ENCODE measurements around the gene TTLL6. TPM values are rescaled to one million over a fixed set of nuclear protein-coding genes. Genes with fewer than 3 reads are reported as not detected.

TTLL6 gene
- polyA plus RNA-seq, 6 donors from 2014 or later: not detected

DNA sequence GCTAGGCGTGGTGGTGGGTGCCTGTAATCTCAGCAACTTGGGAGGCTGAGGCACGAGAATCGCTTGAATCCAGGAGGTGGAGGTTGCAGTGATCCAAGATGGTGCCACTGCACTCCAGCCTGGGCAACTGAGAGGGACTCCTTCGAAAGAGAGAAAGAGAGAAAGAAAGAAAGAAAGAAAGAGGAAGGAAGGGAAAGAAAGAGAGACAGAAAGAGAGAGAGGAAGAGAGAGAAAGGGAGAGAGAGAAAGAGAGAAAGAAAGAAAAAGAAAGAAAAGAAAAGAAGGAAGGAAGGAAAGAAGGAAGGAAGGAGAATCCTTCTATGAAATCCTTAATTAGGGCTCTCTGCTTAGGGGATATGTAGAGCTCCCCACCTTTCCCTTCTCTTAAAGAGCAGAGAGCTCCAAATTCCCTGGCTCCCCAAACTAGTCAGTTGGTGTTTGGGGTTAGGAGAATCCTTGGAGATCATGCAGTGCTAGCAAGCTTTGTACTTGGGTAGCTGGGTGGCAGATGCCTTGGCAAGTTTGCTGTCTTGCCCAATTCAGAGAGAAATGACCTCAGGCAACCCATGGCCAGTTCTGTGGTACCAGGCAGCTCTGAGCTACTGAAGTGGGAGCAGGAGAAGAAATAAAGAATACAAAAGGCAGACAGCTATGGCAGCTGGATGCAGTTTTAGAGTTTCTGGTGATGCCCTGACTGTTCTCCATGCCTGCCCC is 79.5 kb downstream of the TTLL6 start:
- peak overlapping the region in 1 of 6 donors; percentile 73 for H3K27ac Mint-ChIP-seq
- H3K27me3 Mint-ChIP-seq: peaks cover 74 to 92% (median 81%) of the 10 kb centered on the region in 3 donors
- DNase-seq (no peak), ATAC-seq (ENCODE audit: low read depth in 2 of 2) (no peak)
- no peaks in the 10 kb centered on the region for H3K36me3 Mint-ChIP-seq
- H3K9me3 Mint-ChIP-seq: peaks cover 0 to 11% (median 4%) of the 10 kb centered on the region in 7 donors
- peak overlapping the region in 3 of 8 donors; percentile 37 to 71 (median 61) for H3K4me3 Mint-ChIP-seq
- H3K4me1 Mint-ChIP-seq: peaks cover 14 to 33% (median 22%) of the 10 kb centered on the region in 3 donors

DNA sequence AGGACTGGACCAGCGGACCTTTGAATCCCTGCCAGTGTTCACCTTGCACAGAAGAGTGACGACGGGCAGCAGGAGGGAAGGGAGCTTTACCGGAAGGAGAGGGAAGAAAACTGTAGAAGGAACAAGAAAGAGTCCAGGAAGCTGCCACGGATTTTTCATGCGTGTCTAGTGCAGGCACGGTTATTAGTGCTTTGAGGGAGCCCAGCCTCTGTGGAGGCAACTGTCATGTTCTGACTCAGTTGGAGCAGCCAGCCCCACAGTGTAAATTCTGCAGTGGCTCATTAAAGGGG is 82.0 kb downstream of the TTLL6 start:
- Mint-ChIP-seq H3K4me3 (no peak overlapping the region), H3K36me3 (peaks cover 0 to 5% of the 10 kb centered on the region in 2 donors), H3K27ac (no peak overlapping the region), H3K4me1 (peaks cover 14 to 33% (median 23%) of the 10 kb centered on the region in 3 donors), H3K9me3 (peaks cover 0 to 15% (median 5%) of the 10 kb centered on the region in 7 donors), H3K27me3 (peaks cover 79 to 93% (median 90%) of the 10 kb centered on the region in 3 donors)
- ATAC-seq (ENCODE audit: low read depth in 2 of 2) (no peak), DNase-seq (no peak)

GRCh38 chr17:48734333-48735061 is 82.5 kb downstream of the TTLL6 start:
- H3K4me1 Mint-ChIP-seq: peaks cover 14 to 34% (median 26%) of the 10 kb centered on the region in 3 donors
- H3K9me3 Mint-ChIP-seq: peaks cover 0 to 15% (median 5%) of the 10 kb centered on the region in 7 donors
- H3K27me3 Mint-ChIP-seq: peaks cover 84 to 95% (median 92%) of the 10 kb centered on the region in 3 donors
- peak overlapping the region in 1 of 6 donors; percentile 80 for H3K27ac Mint-ChIP-seq
- ATAC-seq (ENCODE audit: low read depth in 2 of 2): no peak
- peaks cover 1 to 5% of the 10 kb centered on the region in 2 donors for H3K36me3 Mint-ChIP-seq
- no peak for DNase-seq
- no peak overlapping the region for H3K4me3 Mint-ChIP-seq

DNA sequence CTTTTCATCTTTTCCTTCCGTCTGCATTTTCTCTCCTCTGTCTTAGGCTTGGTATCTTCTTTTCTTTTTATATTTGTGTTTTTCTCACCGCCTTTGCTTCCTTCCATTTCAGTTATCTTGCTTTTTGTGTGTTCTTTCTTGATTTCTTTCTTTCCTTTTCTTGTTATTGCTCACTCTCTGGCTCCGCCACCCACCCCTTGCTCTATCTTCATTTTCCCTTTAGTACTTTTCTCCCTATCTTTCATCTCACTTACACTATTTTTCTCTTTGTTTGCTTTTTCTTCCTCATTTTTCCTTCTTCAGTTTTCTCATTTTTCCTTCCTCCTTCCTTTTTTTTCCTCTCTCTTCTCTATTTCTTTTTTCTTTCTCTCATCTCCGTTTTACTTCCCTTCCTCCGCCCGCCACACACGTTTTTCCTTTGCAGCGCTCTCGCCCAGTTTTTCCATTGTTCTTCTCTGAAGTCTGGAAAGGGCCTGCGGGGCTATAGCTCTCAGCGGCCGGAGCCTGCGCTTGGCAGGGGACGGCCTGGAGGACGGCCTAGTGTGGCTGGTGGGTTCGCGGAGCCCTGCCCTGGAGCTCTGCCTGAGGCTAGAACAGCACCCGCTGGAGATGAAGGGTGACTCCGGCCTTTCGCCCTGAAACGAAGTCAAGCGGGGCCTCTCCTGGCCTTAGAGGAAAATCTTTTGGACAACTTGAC is 83.2 kb downstream of the TTLL6 start:
- Mint-ChIP-seq H3K27me3 (peaks cover 81 to 95% (median 92%) of the 10 kb centered on the region in 3 donors), H3K9me3 (peaks cover 0 to 8% (median 3%) of the 10 kb centered on the region in 7 donors), H3K36me3 (peaks cover 5 to 9% of the 10 kb centered on the region in 2 donors), H3K27ac (peak overlapping the region in 3 of 6 donors; percentile 2 to 87 (median 83)), H3K4me3 (peak overlapping the region in 6 of 8 donors; percentile 10 to 86 (median 68)), H3K4me1 (peaks cover 12 to 35% (median 25%) of the 10 kb centered on the region in 3 donors)
- no peak for DNase-seq
- no peak for ATAC-seq (ENCODE audit: low read depth in 2 of 2)

GRCh38 chr17:48732688-48733629 is 84.1 kb downstream of the TTLL6 start:
- Mint-ChIP-seq H3K27ac (no peak overlapping the region), H3K4me1 (peaks cover 15 to 38% (median 29%) of the 10 kb centered on the region in 3 donors), H3K4me3 (peak overlapping the region in 7 of 8 donors; percentile 10 to 86 (median 62)), H3K36me3 (peaks cover 5 to 13% of the 10 kb centered on the region in 2 donors), H3K9me3 (peaks cover 0 to 5% (median 3%) of the 10 kb centered on the region in 7 donors), H3K27me3 (peaks cover 81 to 95% (median 94%) of the 10 kb centered on the region in 3 donors)
- no peak for ATAC-seq (ENCODE audit: low read depth in 2 of 2)
- no peak for DNase-seq

DNA sequence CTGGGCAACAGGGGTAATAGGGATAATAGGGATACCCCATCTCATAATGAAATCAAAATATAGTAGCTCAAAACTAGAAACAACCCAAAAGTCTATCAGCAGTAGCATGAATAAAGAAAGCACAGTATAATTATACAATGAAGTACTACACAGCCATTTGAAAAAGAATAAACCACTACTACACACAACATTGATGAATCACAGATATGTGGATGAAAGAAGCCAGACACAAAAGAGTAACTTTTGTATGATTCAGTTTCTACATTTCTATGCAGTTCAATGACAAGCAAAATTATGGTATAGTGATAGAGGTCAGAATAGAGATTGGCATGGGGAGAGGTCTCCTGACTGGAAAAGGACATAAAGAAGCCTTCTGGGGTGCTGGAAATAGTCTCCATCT is 85.7 kb downstream of the TTLL6 start:
- no peak overlapping the region for H3K4me3 Mint-ChIP-seq
- H3K9me3 Mint-ChIP-seq: peaks cover 0 to 6% (median 3%) of the 10 kb centered on the region in 7 donors
- no peak overlapping the region for H3K27ac Mint-ChIP-seq
- DNase-seq (no peak), ATAC-seq (ENCODE audit: low read depth in 2 of 2) (no peak)
- H3K4me1 Mint-ChIP-seq: peaks cover 20 to 43% (median 39%) of the 10 kb centered on the region in 3 donors
- peaks cover 81 to 97% (median 94%) of the 10 kb centered on the region in 3 donors for H3K27me3 Mint-ChIP-seq
- H3K36me3 Mint-ChIP-seq: peaks cover 5 to 13% of the 10 kb centered on the region in 2 donors

DNA sequence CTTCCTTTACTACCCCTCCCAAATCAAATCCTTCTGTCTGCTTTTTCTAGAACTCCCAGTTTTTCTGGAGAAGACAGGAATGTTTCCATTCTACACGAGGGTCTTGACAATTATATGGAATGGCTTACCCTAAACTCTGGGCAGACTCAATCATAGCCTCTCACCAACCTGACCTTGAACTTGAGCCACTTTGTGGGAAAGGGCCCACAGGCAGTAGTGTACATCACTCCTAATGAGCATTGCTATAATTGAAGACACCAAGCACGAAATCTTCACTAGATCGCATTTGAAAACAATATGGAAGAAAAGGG is 86.8 kb downstream of the TTLL6 start:
- Mint-ChIP-seq H3K27me3 (peaks cover 78 to 97% (median 94%) of the 10 kb centered on the region in 3 donors), H3K4me1 (peaks cover 21 to 52% (median 42%) of the 10 kb centered on the region in 3 donors), H3K36me3 (peaks cover 5 to 13% of the 10 kb centered on the region in 2 donors), H3K27ac (peak overlapping the region in 1 of 6 donors; percentile 43), H3K4me3 (peak overlapping the region in 3 of 8 donors; percentile 5 to 33 (median 13)), H3K9me3 (peaks cover 0 to 11% (median 3%) of the 10 kb centered on the region in 7 donors)
- ATAC-seq (ENCODE audit: low read depth in 2 of 2) (no peak), DNase-seq (no peak)

DNA sequence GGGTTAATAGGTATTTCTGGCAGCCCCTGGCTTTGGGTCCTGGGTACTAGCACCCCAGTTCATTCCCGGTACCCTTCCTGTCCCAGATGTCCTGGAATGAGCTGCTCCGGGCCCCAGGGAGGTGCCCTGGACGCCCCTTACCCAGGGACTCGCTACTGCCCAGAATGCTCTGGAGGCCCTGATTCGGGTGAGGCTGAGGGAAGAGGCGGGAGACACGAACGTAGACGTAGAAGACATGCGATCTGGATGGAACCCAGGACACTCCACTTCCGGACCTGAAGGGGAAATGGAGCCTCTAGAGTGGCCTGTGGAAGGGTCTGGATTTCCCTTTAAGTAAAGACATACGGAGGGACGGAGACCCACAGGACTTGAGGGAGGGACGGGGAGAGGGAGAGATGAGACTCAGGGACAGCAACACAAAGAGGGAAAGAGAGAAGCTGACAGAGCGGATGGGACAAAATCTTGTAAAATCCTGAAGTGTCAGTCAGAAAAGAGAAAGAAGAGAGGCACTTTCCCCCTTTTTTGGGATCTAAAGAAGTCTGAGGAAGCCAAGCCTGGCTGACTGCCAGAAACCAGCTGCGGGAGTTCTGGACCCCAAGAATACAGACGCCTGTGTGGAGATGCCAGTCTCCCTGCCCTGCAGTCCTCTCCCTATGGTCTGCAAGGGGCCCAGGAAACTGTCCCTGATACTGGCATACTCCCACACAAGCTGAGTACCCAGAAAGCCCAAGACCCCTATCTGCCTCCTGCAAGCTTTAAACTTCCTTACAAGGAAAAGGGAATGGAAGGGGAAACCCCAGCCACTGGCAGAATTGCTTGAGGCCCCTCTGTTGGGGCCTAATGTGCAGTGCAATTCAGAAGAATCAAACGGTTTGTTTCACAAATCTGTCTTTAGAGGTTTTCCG is 87.4 kb downstream of the TTLL6 start:
- Mint-ChIP-seq H3K27ac (peak overlapping the region in 2 of 6 donors; percentile 19 to 43), H3K36me3 (peaks cover 5 to 13% of the 10 kb centered on the region in 2 donors), H3K4me3 (peak overlapping the region in 5 of 8 donors; percentile 4 to 70 (median 50)), H3K4me1 (peaks cover 25 to 53% (median 48%) of the 10 kb centered on the region in 3 donors), H3K9me3 (peaks cover 0 to 11% (median 3%) of the 10 kb centered on the region in 7 donors), H3K27me3 (peaks cover 78 to 97% (median 94%) of the 10 kb centered on the region in 3 donors)
- DNase-seq (no peak), ATAC-seq (ENCODE audit: low read depth in 2 of 2) (no peak)

GRCh38 chr17:48728232-48729231 is 88.5 kb downstream of the TTLL6 start, which contains the start of gene HOXB13:
Gene HOXB13 (minus strand): TSS chr17:48728750. CDS start chr17:48728593, 157 bp downstream.
- Mint-ChIP-seq H3K9me3 (peaks cover 0 to 16% (median 2%) of the 10 kb centered on the region in 7 donors), H3K4me1 (peaks cover 28 to 54% (median 52%) of the 10 kb centered on the region in 3 donors), H3K36me3 (peaks cover 5 to 13% of the 10 kb centered on the region in 2 donors), H3K4me3 (peak within 1 kb of the TSS; percentile 50 to 91 (median 76)), H3K27me3 (peaks cover 81 to 97% (median 94%) of the 10 kb centered on the region in 3 donors), H3K27ac (peak within 1 kb of the TSS in 5 of 6 donors; percentile 75 to 98 (median 91))
- DNase-seq (no peak), ATAC-seq (ENCODE audit: low read depth in 2 of 2) (no peak)

DNA sequence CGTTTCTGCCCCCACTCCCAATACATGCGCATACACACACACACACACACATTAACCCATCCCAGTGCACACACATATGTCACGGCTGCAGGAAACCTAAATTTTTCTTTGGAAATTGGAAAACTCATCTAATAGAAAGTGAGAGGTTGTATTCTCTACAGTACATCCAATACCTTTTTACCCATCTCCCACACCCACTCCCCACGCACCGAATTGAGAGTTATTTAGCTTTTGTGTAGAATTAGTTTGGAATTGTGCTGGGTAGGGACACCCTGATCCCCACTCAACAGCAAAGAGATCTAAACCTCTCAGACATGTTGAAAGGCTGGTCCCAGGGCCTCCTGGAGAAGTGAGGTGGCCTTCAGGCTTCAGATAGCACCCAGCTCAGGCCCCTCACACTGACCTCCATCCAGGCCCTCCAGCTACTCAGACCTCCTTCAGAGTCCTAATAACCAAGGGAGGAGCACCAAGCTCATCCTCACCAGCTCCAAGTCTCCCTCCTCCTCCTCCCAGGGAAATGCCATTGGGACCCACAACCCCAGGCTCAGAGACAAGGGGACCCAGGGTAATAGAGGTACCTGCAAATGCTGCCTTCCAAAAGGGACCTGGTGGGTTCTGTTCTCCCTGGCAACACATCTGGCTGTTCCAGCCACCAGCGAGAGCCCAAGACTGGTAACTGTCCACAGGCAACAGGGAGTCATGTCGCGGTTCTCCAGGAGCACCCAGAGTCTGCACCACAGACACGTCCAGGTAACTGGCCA is 89.4 kb downstream of the TTLL6 start:
- Mint-ChIP-seq H3K4me3 (peak overlapping the region in 6 of 8 donors; percentile 19 to 74 (median 56)), H3K4me1 (peaks cover 23 to 55% (median 54%) of the 10 kb centered on the region in 3 donors), H3K36me3 (peaks cover 5 to 13% of the 10 kb centered on the region in 2 donors), H3K9me3 (peaks cover 0 to 16% (median 2%) of the 10 kb centered on the region in 7 donors), H3K27me3 (peaks cover 81 to 97% (median 89%) of the 10 kb centered on the region in 3 donors), H3K27ac (peak overlapping the region in 4 of 6 donors; percentile 54 to 91 (median 82))
- ATAC-seq (ENCODE audit: low read depth in 2 of 2) (peak; percentile 27 to 32), DNase-seq (no peak)

All from naive B cell (primary cell).